HepG2 (cell line): ENCODE measurements around the gene HAPLN1. TPM values are rescaled to one million over a fixed set of nuclear protein-coding genes. Genes with fewer than 3 reads are reported as not detected.

Experiments used
- ATAC-seq: fragments of 200-7000 bp; cut with Tn5 transposase; 3 replicates; pipeline ENCODE4 v1.9.1; 2020; ENCODE audit warnings: mild to moderate bottlenecking, moderate library complexity
- BruUV-seq: library from RNA; stranded (reverse); fragments of 400-500 nt; replicated peaks from 2 replicates; lab custom pipeline; 2021; lab: Mats Ljungman, UMichigan
- CTCF ChIA-PET: fragments of 300-600 bp; formaldehyde crosslinking; extraction: SDS; loops from one replicate; lab custom pipeline; 2021; ENCODE audit warnings: low total read pairs, inconsistent platforms, low intra/inter-chr PET ratio; lab: Yijun Ruan, JAX
- POLR2A ChIA-PET: fragments of 350-600 bp; sonication (Branson Sonifier 250); formaldehyde crosslinking; loops from one replicate; lab custom pipeline; 2020; ENCODE audit warnings: antibody characterized with exemption, inconsistent platforms; lab: Yijun Ruan, JAX
- DNase-seq: peaks from one replicate; pipeline ENCODE4 v3.0.0-alpha.2; 2015; ENCODE audit warnings: low spot score
- FAIRE-seq: peaks from 3 replicates; lab custom pipeline; 2011; peaks lifted over from hg19 to GRCh38; lab: Jason Lieb, UNC
- H2AFZ ChIP-seq: one replicate; pipeline ENCODE4 v1.6.1; 2011; ENCODE audit warnings: low read length, inconsistent platforms
- H3K27ac ChIP-seq: fragments of 300-600 bp; 3 replicates; pipeline ENCODE4 v1.8.0; 2011; ENCODE audit warnings: mixed run types, mild to moderate bottlenecking, mixed read lengths, low read length, inconsistent platforms; ENCODE audit not compliant: insufficient read depth; ENCODE audit errors: extremely low read length
- H3K27me3 ChIP-seq, 2 experiments: fragments of 200-600 bp in 1 of 2; 2 replicates in 1 of 2; 3 replicates in 1 of 2; pipeline versions ENCODE4 v1.6.0 to v1.8.0; 2011; ENCODE audit warnings: low read length in 2 of 2, mild to moderate bottlenecking in 2 of 2, moderate library complexity in 2 of 2, inconsistent platforms in 1 of 2; ENCODE audit not compliant: insufficient read depth in 2 of 2, control insufficient read depth in 1 of 2
- H3K36me3 ChIP-seq, 2 experiments: fragments of 200-600 bp in 1 of 2; replicated peaks in 1 of 2; 2 replicates in 1 of 2; 3 replicates in 1 of 2; pipeline versions ENCODE4 v1.5.1 to v1.8.0; 2011; ENCODE audit warnings: low read length in 2 of 2, inconsistent platforms in 1 of 2; ENCODE audit not compliant: insufficient read depth in 2 of 2, control insufficient read depth in 1 of 2
- H3K4me1 ChIP-seq: 2 replicates; pipeline ENCODE4 v1.5.1; 2012; ENCODE audit warnings: low read length, inconsistent platforms; ENCODE audit not compliant: insufficient read depth
- H3K4me2 ChIP-seq: 2 replicates; pipeline ENCODE4 v1.6.0; 2011; ENCODE audit warnings: low read depth, low read length, inconsistent platforms
- H3K4me3 ChIP-seq, 3 experiments: fragments of 200-600 bp in 1 of 3; sonication (generic), shearing (Covaris generic) in 1 of 3; replicated peaks in 1 of 3; 2 replicates each; pipeline ENCODE4 v1.5.1; 2011 to 2016; ENCODE audit warnings: low read length in 3 of 3, inconsistent platforms in 2 of 3, low read depth in 2 of 3, mild to moderate bottlenecking in 2 of 3, control low read depth in 1 of 3, mixed read lengths in 1 of 3; ENCODE audit not compliant: insufficient read depth in 1 of 3
- H3K79me2 ChIP-seq: one replicate; pipeline ENCODE4 v1.6.1; 2011; ENCODE audit warnings: low read length, inconsistent platforms; ENCODE audit not compliant: insufficient read depth
- H3K9ac ChIP-seq: 2 replicates; pipeline ENCODE4 v1.6.0; 2011; ENCODE audit warnings: mild to moderate bottlenecking, low read depth, low read length, inconsistent platforms; ENCODE audit not compliant: insufficient read depth
- H3K9me3 ChIP-seq: 2 replicates; pipeline ENCODE4 v1.5.1; 2012; ENCODE audit warnings: mild to moderate bottlenecking, low read length
- H4K20me1 ChIP-seq: 2 replicates; pipeline ENCODE4 v1.6.0; 2011; ENCODE audit warnings: inconsistent platforms, mild to moderate bottlenecking, low read length, moderate library complexity; ENCODE audit not compliant: insufficient read depth
- CHD4 ChIP-seq: fragments of 200-600 bp; sonication (generic); IDR thresholded peaks from 2 replicates; pipeline ENCODE4 v1.7.0; 2017; ENCODE audit warnings: mild to moderate bottlenecking, low read length, borderline replicate concordance
- MTF1 ChIP-seq: sonication (generic); formaldehyde crosslinking; IDR thresholded peaks from 2 replicates; pipeline ENCODE4 v1.5.0; 2020; ENCODE audit warnings: missing genetic modification reagents
- ZNF17 ChIP-seq: sonication (generic); formaldehyde crosslinking; IDR thresholded peaks from 2 replicates; pipeline ENCODE4 v1.5.0; 2020; ENCODE audit warnings: mild to moderate bottlenecking, missing genetic modification reagents
- ZNF232 ChIP-seq: sonication (generic); formaldehyde crosslinking; IDR thresholded peaks from 2 replicates; pipeline ENCODE4 v1.4.0; 2020; ENCODE audit warnings: missing genetic modification reagents, borderline replicate concordance
- ZNF331 ChIP-seq: sonication (generic); formaldehyde crosslinking; IDR thresholded peaks from 2 replicates; pipeline ENCODE4 v1.4.0; 2020; ENCODE audit warnings: missing genetic modification reagents
- WGBS: methylation state at CpG from one replicate; pipeline ENCODE4 v1.1.6; 2017; ENCODE audit warnings: low lambda C conversion rate; 5-methylcytosine and 5-hydroxymethylcytosine counted together
- in situ Hi-C: cut with HindIII; loops from 2 replicates; pipeline ENCODE4 v1.10.0; 2017; ENCODE audit warnings: low pct_unique_long_range_greater_than_20kb; ENCODE audit not compliant: extremely low pct_ligation_motif_present
- intact Hi-C: fragments of 100-400 bp; cut with micrococcal nuclease; formaldehyde crosslinking; loops from one replicate; pipeline ENCODE4 v1.10.0; 2022; ENCODE audit not compliant: unreplicated experiment
- polyA plus RNA-seq, 8 experiments: library from polyadenylated mRNA; depleted of rRNA in 3 of 8; stranded (reverse) in 7 of 8; unstranded in 1 of 8; fragments of >200 nt; fragmentation: Illumina TruSeq in 4 of 8; extraction: Trizol in 4 of 8; gene quantifications; 2 replicates each; pipeline versions ENCODE4 v1.2.1 to v1.2.3, GENCODE V29; 2011 to 2016; ENCODE audit warnings: low read depth in 4 of 8, missing spikeins in 1 of 8, mixed read lengths in 1 of 8; ENCODE audit not compliant: insufficient read depth in 1 of 8
- total RNA-seq, 5 experiments: library from RNA; depleted of rRNA; stranded (reverse); fragments of >200 nt; fragmentation: Illumina TruSeq; extraction: Trizol; gene quantifications; 2 replicates each; pipeline ENCODE4 v1.2.3, GENCODE V29; 2016; ENCODE audit warnings: low read depth in 1 of 5
- TF ChIP-seq, protein P1 (sequence below): sonication (generic); formaldehyde crosslinking; IDR thresholded peaks from 2 replicates; pipeline ENCODE4 v1.5.1; 2020; ENCODE audit warnings: mild to moderate bottlenecking, missing genetic modification reagents, borderline replicate concordance
- TF ChIP-seq, protein P2 (sequence below): sonication (generic); formaldehyde crosslinking; IDR thresholded peaks from 2 replicates; pipeline ENCODE4 v1.5.0; 2020; ENCODE audit warnings: mild to moderate bottlenecking, missing genetic modification reagents

The HAPLN1 gene
- total and polyA plus RNA-seq, 2 of the 13 experiments (the other 11 are each of a cell fraction or from before 2014, with no cell fraction given), result not detected

DNA sequence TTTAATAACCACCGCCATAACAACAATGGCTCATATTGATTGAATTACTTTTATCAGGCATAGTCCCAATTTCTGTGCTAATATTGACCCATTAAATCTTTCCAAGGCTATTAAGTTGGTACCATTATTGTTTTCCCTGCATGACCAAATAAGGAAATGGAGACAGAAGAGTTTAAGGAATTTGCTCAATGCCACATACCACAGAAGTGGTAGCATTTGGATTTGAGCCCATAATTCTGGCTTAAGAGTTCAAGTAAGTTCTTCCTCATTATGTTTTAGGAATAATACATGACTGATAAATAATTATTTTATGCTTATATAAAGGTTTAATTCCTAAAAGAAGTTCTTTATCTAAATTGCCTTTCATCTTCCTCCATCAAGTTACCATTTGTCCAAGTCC, 43.4 kb upstream of the HAPLN1 start:
- Histone ChIP-seq H4K20me1 (no peaks in the 10 kb centered on the region), H3K27me3 (no peaks in the 10 kb centered on the region), H3K79me2 (no peaks in the 10 kb centered on the region), H3K9ac (no peak overlapping the region), H3K4me3 (no peak overlapping the region), H3K27ac (no peak overlapping the region), H2AFZ (no peak overlapping the region), H3K36me3 (no peaks in the 10 kb centered on the region), H3K9me3 (peaks cover 47% of the 10 kb centered on the region), H3K4me2 (no peak overlapping the region), H3K4me1 (no peaks in the 10 kb centered on the region)
- DNase-seq, result no peak
- WGBS, result 39% methylated on average over 1 of the region's 1 CpG
- ChIA-PET CTCF (no interaction called here), POLR2A (no interaction called here)
- intact Hi-C loops (no loop called here), in situ Hi-C loops (no loop called here)
- FAIRE-seq, result no peak
- BruUV-seq, result no TSS peak
- no peak for ATAC-seq
- TF ChIP-seq CHD4 (no peak), ZNF17 (no peak), ZNF232 (CRISPR knock-in tag) (no peak), ZNF331 (CRISPR knock-in tag) (no peak), MTF1 (CRISPR knock-in tag) (no peak)
- TF ChIP-seq, protein P1, sequence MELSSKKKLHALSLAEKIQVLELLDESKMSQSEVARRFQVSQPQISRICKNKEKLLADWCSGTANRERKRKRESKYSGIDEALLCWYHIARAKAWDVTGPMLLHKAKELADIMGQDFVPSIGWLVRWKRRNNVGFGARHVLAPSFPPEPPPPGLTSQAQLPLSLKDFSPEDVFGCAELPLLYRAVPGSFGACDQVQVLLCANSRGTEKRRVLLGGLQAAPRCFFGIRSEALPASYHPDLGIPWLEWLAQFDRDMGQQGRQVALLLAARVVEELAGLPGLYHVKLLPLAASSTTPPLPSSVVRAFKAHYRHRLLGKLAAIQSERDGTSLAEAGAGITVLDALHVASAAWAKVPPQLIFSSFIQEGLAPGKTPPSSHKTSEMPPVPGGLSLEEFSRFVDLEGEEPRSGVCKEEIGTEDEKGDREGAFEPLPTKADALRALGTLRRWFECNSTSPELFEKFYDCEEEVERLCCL (CRISPR knock-in tag), result no peak
- TF ChIP-seq, protein P2, sequence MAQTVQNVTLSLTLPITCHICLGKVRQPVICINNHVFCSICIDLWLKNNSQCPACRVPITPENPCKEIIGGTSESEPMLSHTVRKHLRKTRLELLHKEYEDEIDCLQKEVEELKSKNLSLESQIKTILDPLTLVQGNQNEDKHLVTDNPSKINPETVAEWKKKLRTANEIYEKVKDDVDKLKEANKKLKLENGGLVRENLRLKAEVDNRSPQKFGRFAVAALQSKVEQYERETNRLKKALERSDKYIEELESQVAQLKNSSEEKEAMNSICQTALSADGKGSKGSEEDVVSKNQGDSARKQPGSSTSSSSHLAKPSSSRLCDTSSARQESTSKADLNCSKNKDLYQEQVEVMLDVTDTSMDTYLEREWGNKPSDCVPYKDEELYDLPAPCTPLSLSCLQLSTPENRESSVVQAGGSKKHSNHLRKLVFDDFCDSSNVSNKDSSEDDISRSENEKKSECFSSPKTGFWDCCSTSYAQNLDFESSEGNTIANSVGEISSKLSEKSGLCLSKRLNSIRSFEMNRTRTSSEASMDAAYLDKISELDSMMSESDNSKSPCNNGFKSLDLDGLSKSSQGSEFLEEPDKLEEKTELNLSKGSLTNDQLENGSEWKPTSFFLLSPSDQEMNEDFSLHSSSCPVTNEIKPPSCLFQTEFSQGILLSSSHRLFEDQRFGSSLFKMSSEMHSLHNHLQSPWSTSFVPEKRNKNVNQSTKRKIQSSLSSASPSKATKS (CRISPR knock-in tag), result no peak
